GM23338 (cell line): Measurements from ENCODE around the gene ALOX15. TPM values are rescaled to one million over a fixed set of nuclear protein-coding genes. Genes with fewer than 3 reads are reported as not detected.

ENCODE experiments used
- ATAC-seq: fragments of 200-7000 bp; cut with Tn5 transposase; 3 replicates; pipeline ENCODE4 v1.9.1; 2020
- DNase-seq: peaks from one replicate; pipeline ENCODE4 v3.0.0-alpha.2; 2015; ENCODE audit warnings: low spot score
- H2AFZ ChIP-seq: fragments of 200-600 bp; sonication (generic); 2 replicates; pipeline ENCODE4 v1.8.0; 2016; ENCODE audit warnings: antibody characterized with exemption, mild to moderate bottlenecking, moderate library complexity
- H3F3A ChIP-seq: fragments of 200-600 bp; sonication (generic); replicated peaks from 2 replicates; pipeline ENCODE4 v1.8.0; 2017; ENCODE audit warnings: antibody characterized with exemption, mixed run types, low read depth
- H3K27ac ChIP-seq: fragments of 200-600 bp; sonication (generic); 2 replicates; pipeline ENCODE4 v1.6.1; 2016; ENCODE audit warnings: low read depth
- H3K27me3 ChIP-seq: fragments of 200-600 bp; sonication (generic); 2 replicates; pipeline ENCODE4 v1.8.0; 2016; ENCODE audit warnings: mild to moderate bottlenecking, mixed run types, moderate library complexity; ENCODE audit not compliant: insufficient read depth
- H3K36me3 ChIP-seq: fragments of 200-600 bp; sonication (generic); 2 replicates; pipeline ENCODE4 v1.8.0; 2016; ENCODE audit warnings: mild to moderate bottlenecking; ENCODE audit not compliant: insufficient read depth
- H3K4me1 ChIP-seq: fragments of 200-600 bp; sonication (generic); 2 replicates; pipeline ENCODE4 v1.8.0; 2016; ENCODE audit warnings: mild to moderate bottlenecking, moderate library complexity; ENCODE audit not compliant: insufficient read depth
- H3K4me2 ChIP-seq: fragments of 200-600 bp; sonication (generic); 2 replicates; pipeline ENCODE4 v1.7.1; 2017; ENCODE audit warnings: mixed run types
- H3K4me3 ChIP-seq: fragments of 200-600 bp; sonication (generic); 2 replicates; pipeline ENCODE4 v1.6.1; 2016; ENCODE audit warnings: mixed run types
- H3K79me2 ChIP-seq: fragments of 200-600 bp; sonication (generic); replicated peaks from 2 replicates; pipeline ENCODE4 v1.8.0; 2017; ENCODE audit warnings: mild to moderate bottlenecking; ENCODE audit not compliant: insufficient read depth
- H3K9me2 ChIP-seq: fragments of 200-600 bp; sonication (generic); 2 replicates; pipeline ENCODE4 v1.8.0; 2017; ENCODE audit not compliant: insufficient read depth
- H4K20me1 ChIP-seq: fragments of 200-600 bp; sonication (generic); replicated peaks from 2 replicates; pipeline ENCODE4 v1.8.0; 2017; ENCODE audit warnings: mild to moderate bottlenecking; ENCODE audit not compliant: insufficient read depth
- H3K27ac Mint-ChIP-seq: 2 replicates; pipeline ENCODE4 v1.8.0; 2020; ENCODE audit warnings: inconsistent platforms, mild to moderate bottlenecking, moderate library complexity, mixed read lengths
- H3K27me3 Mint-ChIP-seq: 3 replicates; pipeline ENCODE4 v1.8.0; 2022; ENCODE audit warnings: low read depth, mild to moderate bottlenecking, moderate library complexity, mixed read lengths, inconsistent platforms; ENCODE audit not compliant: insufficient read depth, poor library complexity
- H3K36me3 Mint-ChIP-seq: 3 replicates; pipeline ENCODE4 v1.8.0; 2021; ENCODE audit warnings: low read depth, mild to moderate bottlenecking, inconsistent platforms, moderate library complexity, mixed read lengths
- H3K4me1 Mint-ChIP-seq: 3 replicates; pipeline ENCODE4 v1.8.0; 2020; ENCODE audit warnings: mild to moderate bottlenecking, inconsistent platforms, mixed read lengths
- H3K4me3 Mint-ChIP-seq: 3 replicates; pipeline ENCODE4 v1.8.0; 2021; ENCODE audit warnings: moderate library complexity, mild to moderate bottlenecking, inconsistent platforms, mixed read lengths
- H3K9me3 Mint-ChIP-seq: 3 replicates; pipeline ENCODE4 v1.8.0; 2020; ENCODE audit warnings: moderate library complexity, mild to moderate bottlenecking, inconsistent platforms, mixed read lengths
- CREB1 ChIP-seq: fragments of 250-450 bp; sonication (Bioruptor Pico); IDR thresholded peaks from 2 replicates; pipeline ENCODE4 v1.5.0; 2020; ENCODE audit warnings: low read depth, mild to moderate bottlenecking, moderate library complexity
- EZH2 ChIP-seq: fragments of 200-600 bp; sonication (generic); IDR thresholded peaks from one replicate; pipeline ENCODE4 v1.8.0; 2017; ENCODE audit warnings: antibody characterized with exemption, mild to moderate bottlenecking, low read depth; ENCODE audit not compliant: unreplicated experiment
- EZH2phosphoT487 ChIP-seq: fragments of 200-600 bp; sonication (generic); IDR thresholded peaks from one replicate; pipeline ENCODE4 v1.8.1; 2018; ENCODE audit warnings: antibody characterized with exemption; ENCODE audit not compliant: unreplicated experiment
- JUNB ChIP-seq: IDR thresholded peaks from one replicate; pipeline ENCODE4 v1.6.1; 2016; ENCODE audit warnings: antibody characterized with exemption; ENCODE audit not compliant: unreplicated experiment
- NANOG ChIP-seq: IDR thresholded peaks from 2 replicates; pipeline ENCODE4 v1.6.1; 2016; ENCODE audit warnings: antibody characterized with exemption, borderline replicate concordance
- POLR2AphosphoS5 ChIP-seq: IDR thresholded peaks from 2 replicates; pipeline ENCODE4 v1.6.1; 2016; ENCODE audit warnings: antibody characterized with exemption, low read depth
- STAT1 ChIP-seq: IDR thresholded peaks from one replicate; pipeline ENCODE4 v1.6.1; 2016; ENCODE audit warnings: antibody characterized with exemption; ENCODE audit not compliant: unreplicated experiment
- ZNF114 ChIP-seq: fragments of 250-450 bp; sonication (Bioruptor Pico); IDR thresholded peaks from 2 replicates; pipeline ENCODE4 v1.5.0; 2020; ENCODE audit warnings: mild to moderate bottlenecking, moderate library complexity
- ZNF331 ChIP-seq: fragments of 250-450 bp; sonication (Bioruptor Pico); IDR thresholded peaks from 2 replicates; pipeline ENCODE4 v1.5.0; 2020; ENCODE audit warnings: low read depth, mild to moderate bottlenecking, moderate library complexity
- polyA plus RNA-seq: library from polyadenylated mRNA; unstranded; fragments of >200 nt; fragmentation: Nextera tagmentation; extraction: Ambion mirVana; gene quantifications from 2 replicates; pipeline ENCODE4 v1.2.1, GENCODE V29; 2016
- total RNA-seq: library from RNA; depleted of rRNA; stranded (reverse); fragments of >200 nt; shearing (Covaris generic); gene quantifications from 2 replicates; pipeline ENCODE4 v1.2.3, GENCODE V29; 2014
- TF ChIP-seq, protein P1 (sequence below): IDR thresholded peaks from 2 replicates; pipeline ENCODE4 v1.6.1; 2016; ENCODE audit warnings: antibody characterized with exemption
- TF ChIP-seq, protein P2 (sequence below): IDR thresholded peaks from one replicate; pipeline ENCODE4 v1.6.1; 2018; ENCODE audit warnings: antibody characterized with exemption; ENCODE audit not compliant: unreplicated experiment
- TF ChIP-seq, protein P3 (sequence below): fragments of 250-450 bp; sonication (Bioruptor Pico); IDR thresholded peaks from 2 replicates; pipeline ENCODE4 v1.5.0; 2020; ENCODE audit warnings: mild to moderate bottlenecking, moderate library complexity
- TF ChIP-seq, protein P4 (sequence below), 2 experiments: fragments of 200-600 bp in 1 of 2; sonication (generic) in 1 of 2; conservative IDR thresholded peaks; 2 replicates each; pipeline versions ENCODE4 v1.5.1 to v1.6.1; 2016 to 2017; ENCODE audit warnings: antibody characterized with exemption in 2 of 2, low read depth in 2 of 2, mild to moderate bottlenecking in 2 of 2, moderate library complexity in 1 of 2

The ALOX15 gene
- total and polyA plus RNA-seq, 2 experiments from 2014 or later: 1.2 to 1.4 TPM

GRCh38 chr17:4626734-4627256 is 14.7 kb downstream of the ALOX15 start:
- Mint-ChIP-seq H3K4me1 (peaks cover 7% of the 10 kb centered on the region), H3K36me3 (no peaks in the 10 kb centered on the region; the same call in 2 of the 3 replicates), H3K9me3 (no peaks in the 10 kb centered on the region), H3K4me3 (no peak overlapping the region), H3K27ac (no peak overlapping the region), H3K27me3 (no peaks in the 10 kb centered on the region)
- Histone ChIP-seq H3K27ac (no peak overlapping the region), H3K36me3 (no peaks in the 10 kb centered on the region), H3K9me2 (no peaks in the 10 kb centered on the region), H2AFZ (no peak overlapping the region), H3K4me2 (no peak overlapping the region), H4K20me1 (no peaks in the 10 kb centered on the region), H3K4me3 (no peak overlapping the region), H3F3A (no peaks in the 10 kb centered on the region), H3K27me3 (no peaks in the 10 kb centered on the region), H3K79me2 (no peaks in the 10 kb centered on the region), H3K4me1 (peaks cover 3% of the 10 kb centered on the region; the same call in 1 of the 2 replicates)
- TF ChIP-seq POLR2AphosphoS5 (no peak), CREB1 (CRISPR knock-in tag) (no peak), JUNB (no peak), EZH2phosphoT487 (no peak), STAT1 (no peak), NANOG (no peak), EZH2 (no peak), ZNF331 (CRISPR knock-in tag) (no peak), ZNF114 (no peak)
- TF ChIP-seq, protein P1, sequence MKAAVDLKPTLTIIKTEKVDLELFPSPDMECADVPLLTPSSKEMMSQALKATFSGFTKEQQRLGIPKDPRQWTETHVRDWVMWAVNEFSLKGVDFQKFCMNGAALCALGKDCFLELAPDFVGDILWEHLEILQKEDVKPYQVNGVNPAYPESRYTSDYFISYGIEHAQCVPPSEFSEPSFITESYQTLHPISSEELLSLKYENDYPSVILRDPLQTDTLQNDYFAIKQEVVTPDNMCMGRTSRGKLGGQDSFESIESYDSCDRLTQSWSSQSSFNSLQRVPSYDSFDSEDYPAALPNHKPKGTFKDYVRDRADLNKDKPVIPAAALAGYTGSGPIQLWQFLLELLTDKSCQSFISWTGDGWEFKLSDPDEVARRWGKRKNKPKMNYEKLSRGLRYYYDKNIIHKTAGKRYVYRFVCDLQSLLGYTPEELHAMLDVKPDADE: no peak
- TF ChIP-seq, protein P2, sequence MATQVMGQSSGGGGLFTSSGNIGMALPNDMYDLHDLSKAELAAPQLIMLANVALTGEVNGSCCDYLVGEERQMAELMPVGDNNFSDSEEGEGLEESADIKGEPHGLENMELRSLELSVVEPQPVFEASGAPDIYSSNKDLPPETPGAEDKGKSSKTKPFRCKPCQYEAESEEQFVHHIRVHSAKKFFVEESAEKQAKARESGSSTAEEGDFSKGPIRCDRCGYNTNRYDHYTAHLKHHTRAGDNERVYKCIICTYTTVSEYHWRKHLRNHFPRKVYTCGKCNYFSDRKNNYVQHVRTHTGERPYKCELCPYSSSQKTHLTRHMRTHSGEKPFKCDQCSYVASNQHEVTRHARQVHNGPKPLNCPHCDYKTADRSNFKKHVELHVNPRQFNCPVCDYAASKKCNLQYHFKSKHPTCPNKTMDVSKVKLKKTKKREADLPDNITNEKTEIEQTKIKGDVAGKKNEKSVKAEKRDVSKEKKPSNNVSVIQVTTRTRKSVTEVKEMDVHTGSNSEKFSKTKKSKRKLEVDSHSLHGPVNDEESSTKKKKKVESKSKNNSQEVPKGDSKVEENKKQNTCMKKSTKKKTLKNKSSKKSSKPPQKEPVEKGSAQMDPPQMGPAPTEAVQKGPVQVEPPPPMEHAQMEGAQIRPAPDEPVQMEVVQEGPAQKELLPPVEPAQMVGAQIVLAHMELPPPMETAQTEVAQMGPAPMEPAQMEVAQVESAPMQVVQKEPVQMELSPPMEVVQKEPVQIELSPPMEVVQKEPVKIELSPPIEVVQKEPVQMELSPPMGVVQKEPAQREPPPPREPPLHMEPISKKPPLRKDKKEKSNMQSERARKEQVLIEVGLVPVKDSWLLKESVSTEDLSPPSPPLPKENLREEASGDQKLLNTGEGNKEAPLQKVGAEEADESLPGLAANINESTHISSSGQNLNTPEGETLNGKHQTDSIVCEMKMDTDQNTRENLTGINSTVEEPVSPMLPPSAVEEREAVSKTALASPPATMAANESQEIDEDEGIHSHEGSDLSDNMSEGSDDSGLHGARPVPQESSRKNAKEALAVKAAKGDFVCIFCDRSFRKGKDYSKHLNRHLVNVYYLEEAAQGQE: no peak
- TF ChIP-seq, protein P3, sequence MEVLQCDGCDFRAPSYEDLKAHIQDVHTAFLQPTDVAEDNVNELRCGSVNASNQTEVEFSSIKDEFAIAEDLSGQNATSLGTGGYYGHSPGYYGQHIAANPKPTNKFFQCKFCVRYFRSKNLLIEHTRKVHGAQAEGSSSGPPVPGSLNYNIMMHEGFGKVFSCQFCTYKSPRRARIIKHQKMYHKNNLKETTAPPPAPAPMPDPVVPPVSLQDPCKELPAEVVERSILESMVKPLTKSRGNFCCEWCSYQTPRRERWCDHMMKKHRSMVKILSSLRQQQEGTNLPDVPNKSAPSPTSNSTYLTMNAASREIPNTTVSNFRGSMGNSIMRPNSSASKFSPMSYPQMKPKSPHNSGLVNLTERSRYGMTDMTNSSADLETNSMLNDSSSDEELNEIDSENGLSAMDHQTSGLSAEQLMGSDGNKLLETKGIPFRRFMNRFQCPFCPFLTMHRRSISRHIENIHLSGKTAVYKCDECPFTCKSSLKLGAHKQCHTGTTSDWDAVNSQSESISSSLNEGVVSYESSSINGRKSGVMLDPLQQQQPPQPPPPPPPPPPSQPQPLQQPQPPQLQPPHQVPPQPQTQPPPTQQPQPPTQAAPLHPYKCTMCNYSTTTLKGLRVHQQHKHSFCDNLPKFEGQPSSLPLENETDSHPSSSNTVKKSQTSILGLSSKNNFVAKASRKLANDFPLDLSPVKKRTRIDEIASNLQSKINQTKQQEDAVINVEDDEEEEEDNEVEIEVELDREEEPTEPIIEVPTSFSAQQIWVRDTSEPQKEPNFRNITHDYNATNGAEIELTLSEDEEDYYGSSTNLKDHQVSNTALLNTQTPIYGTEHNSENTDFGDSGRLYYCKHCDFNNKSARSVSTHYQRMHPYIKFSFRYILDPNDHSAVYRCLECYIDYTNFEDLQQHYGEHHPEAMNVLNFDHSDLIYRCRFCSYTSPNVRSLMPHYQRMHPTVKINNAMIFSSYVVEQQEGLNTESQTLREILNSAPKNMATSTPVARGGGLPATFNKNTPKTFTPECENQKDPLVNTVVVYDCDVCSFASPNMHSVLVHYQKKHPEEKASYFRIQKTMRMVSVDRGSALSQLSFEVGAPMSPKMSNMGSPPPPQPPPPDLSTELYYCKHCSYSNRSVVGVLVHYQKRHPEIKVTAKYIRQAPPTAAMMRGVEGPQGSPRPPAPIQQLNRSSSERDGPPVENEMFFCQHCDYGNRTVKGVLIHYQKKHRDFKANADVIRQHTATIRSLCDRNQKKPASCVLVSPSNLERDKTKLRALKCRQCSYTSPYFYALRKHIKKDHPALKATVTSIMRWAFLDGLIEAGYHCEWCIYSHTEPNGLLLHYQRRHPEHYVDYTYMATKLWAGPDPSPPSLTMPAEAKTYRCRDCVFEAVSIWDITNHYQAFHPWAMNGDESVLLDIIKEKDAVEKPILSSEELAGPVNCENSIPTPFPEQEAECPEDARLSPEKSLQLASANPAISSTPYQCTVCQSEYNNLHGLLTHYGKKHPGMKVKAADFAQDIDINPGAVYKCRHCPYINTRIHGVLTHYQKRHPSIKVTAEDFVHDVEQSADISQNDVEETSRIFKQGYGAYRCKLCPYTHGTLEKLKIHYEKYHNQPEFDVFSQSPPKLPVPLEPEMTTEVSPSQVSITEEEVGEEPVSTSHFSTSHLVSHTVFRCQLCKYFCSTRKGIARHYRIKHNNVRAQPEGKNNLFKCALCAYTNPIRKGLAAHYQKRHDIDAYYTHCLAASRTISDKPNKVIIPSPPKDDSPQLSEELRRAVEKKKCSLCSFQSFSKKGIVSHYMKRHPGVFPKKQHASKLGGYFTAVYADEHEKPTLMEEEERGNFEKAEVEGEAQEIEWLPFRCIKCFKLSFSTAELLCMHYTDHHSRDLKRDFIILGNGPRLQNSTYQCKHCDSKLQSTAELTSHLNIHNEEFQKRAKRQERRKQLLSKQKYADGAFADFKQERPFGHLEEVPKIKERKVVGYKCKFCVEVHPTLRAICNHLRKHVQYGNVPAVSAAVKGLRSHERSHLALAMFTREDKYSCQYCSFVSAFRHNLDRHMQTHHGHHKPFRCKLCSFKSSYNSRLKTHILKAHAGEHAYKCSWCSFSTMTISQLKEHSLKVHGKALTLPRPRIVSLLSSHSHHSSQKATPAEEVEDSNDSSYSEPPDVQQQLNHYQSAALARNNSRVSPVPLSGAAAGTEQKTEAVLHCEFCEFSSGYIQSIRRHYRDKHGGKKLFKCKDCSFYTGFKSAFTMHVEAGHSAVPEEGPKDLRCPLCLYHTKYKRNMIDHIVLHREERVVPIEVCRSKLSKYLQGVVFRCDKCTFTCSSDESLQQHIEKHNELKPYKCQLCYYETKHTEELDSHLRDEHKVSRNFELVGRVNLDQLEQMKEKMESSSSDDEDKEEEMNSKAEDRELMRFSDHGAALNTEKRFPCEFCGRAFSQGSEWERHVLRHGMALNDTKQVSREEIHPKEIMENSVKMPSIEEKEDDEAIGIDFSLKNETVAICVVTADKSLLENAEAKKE (CRISPR knock-in tag): no peak
- TF ChIP-seq, protein P4, sequence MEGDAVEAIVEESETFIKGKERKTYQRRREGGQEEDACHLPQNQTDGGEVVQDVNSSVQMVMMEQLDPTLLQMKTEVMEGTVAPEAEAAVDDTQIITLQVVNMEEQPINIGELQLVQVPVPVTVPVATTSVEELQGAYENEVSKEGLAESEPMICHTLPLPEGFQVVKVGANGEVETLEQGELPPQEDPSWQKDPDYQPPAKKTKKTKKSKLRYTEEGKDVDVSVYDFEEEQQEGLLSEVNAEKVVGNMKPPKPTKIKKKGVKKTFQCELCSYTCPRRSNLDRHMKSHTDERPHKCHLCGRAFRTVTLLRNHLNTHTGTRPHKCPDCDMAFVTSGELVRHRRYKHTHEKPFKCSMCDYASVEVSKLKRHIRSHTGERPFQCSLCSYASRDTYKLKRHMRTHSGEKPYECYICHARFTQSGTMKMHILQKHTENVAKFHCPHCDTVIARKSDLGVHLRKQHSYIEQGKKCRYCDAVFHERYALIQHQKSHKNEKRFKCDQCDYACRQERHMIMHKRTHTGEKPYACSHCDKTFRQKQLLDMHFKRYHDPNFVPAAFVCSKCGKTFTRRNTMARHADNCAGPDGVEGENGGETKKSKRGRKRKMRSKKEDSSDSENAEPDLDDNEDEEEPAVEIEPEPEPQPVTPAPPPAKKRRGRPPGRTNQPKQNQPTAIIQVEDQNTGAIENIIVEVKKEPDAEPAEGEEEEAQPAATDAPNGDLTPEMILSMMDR (conservative IDR thresholded peaks at IDR 0.05; ENCODE audit: low read depth in 2 of 2): no peak
- no peak for DNase-seq
- no peak for ATAC-seq
